ENCODE results near the gene TM7SF3.

GRCh38 chr12:27003421-27004381, 10.5 kb downstream of the TM7SF3 start:
- no peak for TF ChIP-seq CTCF (IDR thresholded peaks at IDR 0.05)
- no peak for TF ChIP-seq POLR2A (IDR thresholded peaks at IDR 0.05)

All from breast epithelium (tissue), 3 donors.